GM21447 (cell line): ENCODE measurements around the gene FAM229A.

ENCODE experiments used
- ATAC-seq: cut with Tn5 transposase; IDR thresholded peaks from one replicate; pipeline ENCODE4 v1.9.1; 2021; ENCODE audit not compliant: unreplicated experiment

The FAM229A gene

DNA sequence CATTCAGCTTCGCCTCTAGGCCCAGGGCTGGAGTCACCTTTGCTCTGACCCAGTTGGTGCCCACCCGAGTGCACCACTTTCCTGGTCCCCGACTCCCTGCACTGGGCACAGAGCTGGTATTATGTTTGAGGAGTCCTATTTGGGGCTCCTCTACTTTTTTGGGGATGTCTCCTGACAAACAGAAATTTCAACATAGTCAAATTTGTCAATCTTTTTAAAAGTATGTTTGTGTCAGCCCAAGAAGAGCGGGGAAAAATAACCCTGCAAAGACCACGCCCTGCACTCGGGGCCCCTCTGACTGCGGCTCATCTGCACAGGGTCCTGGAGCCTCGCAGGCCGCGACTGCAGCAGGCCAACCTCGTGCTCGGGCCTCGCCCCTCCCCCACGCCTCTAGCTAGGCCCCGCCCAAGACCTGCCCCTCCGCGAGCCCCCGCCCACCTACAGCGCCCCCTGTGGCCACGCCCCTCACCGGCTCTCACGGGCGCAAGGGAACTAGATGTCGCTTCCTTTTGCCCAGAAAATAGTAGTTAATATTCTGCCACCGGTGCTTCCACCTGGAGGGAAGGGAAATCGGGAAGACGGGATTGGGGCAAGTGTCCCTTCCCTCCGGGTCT lies 11.4 kb downstream of the FAM229A start:
- ATAC-seq = peak; percentile 27

DNA sequence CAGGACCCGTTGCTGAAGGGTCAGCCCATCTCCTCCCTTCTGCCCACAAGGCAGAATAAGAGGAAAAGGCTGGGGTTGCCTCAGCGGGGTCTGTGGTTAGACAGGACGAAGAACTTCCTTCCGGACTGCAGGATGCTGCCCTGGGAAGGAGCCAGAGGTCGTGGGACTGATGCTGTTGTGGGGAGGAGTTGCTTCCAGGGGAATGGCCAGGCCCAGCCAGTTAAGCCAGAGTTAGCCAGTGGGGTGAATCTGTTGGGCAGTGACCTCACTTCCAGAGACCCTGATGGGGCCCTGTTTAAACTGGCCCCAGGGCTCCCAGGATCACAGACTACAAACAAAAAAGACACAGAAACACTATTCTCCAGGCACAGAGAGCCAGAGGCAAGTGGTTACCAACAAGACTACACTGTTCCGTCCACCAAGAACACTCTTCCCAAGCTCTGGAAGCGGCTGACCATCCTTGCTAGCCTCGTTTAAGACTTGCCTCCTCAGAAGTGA lies 13.0 kb downstream of the FAM229A start:
- no peak for ATAC-seq

DNA sequence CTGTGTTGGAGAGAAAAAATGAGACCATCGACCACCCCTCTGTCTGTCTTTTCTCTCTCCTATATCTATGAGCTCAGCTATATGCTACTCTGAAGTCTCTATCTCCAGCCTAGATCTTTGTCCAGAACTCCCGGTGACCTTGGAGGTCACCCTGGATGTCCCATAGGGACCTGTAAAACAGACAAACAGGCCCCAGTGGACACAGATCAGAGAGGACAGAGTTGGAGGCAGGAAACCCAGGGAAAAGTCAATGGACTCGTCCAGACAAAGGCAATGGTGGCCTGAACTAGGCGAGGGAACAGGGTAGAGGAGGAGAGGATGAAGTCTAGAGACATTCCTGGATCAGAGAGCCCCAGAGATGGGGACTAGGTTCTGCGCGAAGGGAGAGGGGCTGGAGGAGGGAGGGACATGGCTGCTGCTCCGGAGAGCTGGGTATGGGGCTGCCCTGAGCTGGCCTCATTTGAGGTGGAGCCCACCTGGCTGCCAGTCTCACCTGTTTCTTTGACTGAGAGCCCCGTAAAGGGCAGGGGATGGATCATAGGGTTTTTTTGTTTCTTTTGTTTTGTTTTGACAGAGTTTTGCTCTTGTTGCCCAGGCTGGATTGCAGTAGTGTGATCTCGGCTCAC lies 15.6 kb downstream of the FAM229A start:
- ATAC-seq = no peak

DNA sequence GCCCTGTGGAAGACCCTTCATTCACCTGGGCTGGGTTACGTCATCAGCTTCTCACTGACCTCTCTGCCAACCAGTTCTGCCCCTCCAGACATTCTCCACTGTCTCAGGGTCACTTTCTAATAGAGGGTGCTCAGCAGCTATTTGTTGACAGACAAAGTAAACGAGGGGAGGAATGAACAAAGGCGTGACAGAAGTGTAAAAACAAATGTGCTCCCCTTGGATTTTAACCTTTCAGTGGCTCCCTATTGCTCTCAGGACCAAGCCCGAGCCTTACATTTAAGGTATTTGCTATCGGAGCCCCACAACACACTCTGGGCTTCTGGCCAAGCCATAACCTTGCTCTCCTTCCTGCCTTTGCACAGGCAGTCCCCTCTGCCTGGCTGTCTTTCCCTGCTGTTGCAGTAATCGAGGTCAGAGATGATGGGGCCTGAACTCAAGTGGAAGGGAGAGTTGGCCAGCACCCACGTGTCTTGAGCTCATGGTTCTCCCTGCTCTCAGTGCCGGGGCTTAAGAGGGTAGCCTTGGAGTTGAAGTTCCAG lies 16.9 kb downstream of the FAM229A start:
- no peak for ATAC-seq

DNA sequence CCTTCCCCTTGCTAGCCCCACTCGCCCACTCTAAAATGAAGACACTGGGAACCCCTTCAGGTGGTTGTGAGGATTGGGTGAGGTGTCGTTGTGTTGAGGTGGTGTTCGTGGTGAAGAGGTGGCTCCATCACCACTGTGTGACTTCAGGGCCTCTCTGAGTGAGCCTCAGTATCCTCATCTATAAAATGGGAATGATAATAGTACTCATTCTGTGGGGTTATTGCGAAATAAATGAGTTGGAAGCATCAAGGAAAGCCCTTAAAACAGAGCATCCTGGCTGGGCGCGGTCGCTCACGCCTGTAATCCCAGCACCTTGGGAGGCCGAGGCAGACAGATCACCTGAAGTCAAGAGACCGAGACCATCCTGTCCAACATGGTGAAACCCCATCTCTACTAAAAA lies 19.6 kb downstream of the FAM229A start:
- no peak for ATAC-seq

DNA sequence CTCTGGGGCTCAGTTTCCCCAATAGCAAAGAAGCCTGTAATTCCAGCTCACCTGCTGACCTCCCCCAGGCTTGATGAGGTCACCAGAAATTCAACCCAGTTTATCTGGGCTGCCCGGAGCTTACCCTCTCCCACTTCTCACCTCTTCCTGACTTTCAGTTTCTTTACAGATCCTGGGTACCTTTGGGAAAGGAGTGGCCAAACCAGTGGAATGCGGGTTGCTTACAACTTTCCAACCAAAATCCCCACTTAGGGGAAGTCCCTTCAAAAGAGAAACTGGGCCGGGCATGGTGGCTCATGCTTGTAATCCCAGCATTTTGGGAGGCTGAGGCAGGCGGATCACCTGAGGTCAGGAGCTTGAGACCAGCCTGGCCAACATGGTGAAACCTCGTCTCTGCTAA lies 20.3 kb downstream of the FAM229A start:
- no peak for ATAC-seq

DNA sequence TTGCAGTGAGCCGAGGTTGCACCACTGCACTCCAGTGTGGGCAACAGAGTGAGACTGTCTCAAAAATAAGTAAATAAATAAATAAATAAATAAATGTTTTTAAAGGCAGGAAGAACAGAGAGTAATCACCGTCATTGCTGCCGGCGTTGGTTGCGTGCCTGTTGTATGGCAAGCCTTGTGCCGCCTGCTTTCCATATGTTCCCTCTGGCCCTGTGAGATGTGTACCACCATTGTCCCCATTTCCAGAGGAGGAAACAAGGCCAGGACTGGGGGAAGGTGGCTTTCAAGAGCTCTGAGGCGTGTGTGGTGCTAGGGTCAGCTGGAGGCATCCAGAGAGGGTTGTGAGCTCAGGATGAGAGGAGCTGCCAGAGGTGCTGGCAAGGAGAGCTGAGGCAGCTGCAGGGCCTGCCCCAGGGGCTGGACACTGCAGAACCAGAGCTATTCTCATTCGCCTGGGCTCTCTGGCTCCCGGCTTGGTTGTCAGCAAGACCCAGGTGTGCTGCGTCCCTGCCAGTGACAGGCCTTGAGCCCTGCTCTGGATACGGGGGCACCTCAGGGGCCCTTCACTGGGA lies 21.0 kb downstream of the FAM229A start:
- ATAC-seq = no peak

DNA sequence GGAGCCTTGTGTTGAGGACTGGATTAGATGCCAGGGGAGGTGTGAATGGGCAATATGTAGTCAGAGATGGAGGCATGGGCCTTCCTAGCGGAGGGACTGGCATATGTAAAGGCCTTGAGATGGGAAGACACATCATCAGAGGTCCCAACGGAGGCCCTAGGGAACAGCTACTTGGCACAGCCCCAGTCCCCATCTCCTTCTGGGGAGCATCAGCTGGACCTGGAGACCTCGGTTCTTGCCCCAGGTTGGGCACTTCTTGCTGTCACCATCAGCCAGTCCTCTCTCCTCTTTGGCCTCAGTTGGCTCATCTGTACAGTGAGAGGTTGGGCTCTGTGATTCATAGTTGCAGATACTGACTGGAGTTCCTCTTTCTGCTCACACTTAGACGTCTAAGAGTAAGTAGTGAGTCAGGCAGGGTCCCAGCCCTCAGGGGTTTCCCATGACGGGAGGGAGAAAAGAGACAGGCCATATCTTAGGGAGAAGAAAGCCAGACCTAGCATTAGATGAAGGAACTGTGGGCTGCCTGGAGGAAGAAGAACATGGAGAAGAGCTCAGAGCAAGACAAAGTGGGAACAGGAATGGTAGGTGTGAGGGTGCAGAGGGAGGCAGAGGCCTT lies 22.8 kb downstream of the FAM229A start:
- ATAC-seq = no peak

DNA sequence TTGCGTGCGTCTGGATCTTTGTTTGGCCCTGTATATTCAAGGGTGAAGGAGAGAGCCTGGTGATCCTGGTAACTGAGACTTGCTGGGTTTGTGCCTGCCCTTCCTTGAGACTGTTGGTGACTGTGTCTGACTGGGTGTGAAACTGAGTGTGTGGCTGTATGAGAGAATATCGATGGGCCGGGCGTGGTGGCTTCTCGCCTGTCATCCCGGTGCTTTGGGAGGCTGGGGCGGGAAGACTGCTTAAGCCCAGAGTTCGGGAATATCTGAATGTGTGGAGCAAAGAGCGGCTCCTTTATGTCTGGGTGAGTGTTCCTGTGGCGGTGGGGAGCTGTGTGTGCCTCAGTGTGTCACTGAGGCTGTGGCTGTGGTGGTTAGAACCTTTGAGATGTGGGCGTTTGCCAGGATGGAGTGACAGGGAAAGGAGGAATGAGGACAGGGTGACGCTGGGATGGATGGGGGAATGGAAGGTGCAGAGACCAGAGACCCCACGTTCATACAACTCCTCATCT lies 23.6 kb downstream of the FAM229A start:
- no peak for ATAC-seq

DNA sequence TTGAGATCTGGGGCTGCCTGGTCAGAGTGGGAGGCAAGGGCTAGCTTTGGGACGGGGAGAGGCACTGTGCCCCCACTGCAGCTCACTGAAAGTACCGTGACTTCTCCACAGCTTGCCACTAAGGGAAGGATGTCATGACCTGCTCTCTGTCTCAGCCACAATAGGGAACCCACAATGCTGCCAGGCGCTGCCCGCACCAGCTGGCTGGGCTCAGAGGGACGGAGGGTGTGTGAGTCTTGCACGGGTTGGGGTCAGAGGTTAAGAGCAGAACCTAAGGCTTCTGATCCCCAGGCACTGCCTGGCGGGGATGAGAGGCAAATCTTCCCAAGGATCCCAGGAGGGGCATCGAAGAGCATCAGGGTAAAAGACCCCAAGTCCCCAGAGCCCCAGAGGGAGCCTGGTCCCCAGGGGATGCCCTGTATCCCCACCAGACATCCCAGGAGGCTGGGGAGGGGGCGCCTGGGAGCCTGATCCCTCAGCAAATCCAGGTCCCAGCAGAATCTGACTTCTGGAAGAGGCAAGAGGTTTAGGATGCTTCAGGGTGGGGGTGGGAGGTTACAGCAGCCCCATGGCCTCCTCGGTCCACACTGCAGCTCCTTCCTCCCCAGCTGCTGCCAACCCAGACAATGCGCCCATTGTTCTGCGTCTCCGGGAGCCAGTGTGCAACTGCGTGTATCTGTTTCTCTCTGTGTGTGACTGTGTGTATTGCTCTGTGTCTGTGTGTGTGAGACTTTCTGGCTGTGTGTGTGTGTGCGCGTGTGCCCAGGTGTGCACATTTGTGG lies 24.2 kb downstream of the FAM229A start:
- ATAC-seq = no peak

DNA sequence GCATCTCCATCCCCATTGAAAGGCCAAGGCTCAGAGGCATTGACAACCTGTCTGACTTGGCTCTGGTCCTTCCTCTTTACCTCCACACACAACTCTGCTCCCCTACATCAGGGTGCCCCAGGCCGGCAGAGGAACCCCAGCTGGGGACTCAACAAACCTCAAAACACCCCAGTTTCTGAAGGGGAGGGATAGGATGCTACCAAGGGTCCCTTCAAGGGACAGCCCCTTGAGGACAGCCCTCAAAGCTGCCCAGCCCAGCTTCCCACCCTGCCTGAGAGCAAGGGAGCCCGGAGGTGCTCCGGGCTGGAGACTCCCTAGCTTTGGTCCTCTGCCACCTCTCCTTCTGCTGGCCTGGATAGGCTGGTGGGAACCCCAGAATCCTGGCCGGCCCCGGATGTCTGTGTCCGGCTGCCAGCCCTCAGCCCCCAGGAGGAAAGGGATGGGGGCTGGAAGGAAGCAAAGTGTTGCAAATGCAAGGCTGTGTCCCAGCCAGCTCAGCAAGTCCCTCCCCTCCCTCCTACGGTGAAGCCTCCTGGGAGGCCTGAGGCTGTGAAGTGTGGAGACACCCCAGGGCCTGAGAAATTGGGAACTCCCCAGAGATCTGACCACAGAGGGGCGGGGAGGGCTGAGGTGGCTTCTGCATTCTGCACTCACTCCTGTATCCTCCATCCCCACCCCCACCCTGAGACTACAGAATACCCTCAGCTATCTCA lies 25.2 kb downstream of the FAM229A start:
- peak; percentile 37 for ATAC-seq

DNA sequence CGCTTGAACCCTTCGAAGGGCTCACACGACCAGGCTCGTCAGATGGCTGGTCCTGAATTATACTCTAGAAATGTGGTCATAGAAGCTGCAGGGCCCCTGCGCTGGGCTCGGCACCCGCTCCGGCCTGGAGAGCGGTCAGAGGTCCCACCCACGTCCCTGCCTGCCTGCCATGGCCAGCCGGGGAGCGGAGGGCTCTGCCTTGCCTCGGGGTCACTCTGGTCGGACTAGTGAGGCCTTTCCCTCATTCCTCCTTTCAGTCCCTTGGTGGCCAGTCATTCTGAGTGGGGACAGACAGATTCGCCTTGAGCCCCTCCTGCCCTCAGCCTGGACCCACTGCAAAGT lies 25.7 kb downstream of the FAM229A start:
- no peak for ATAC-seq

DNA sequence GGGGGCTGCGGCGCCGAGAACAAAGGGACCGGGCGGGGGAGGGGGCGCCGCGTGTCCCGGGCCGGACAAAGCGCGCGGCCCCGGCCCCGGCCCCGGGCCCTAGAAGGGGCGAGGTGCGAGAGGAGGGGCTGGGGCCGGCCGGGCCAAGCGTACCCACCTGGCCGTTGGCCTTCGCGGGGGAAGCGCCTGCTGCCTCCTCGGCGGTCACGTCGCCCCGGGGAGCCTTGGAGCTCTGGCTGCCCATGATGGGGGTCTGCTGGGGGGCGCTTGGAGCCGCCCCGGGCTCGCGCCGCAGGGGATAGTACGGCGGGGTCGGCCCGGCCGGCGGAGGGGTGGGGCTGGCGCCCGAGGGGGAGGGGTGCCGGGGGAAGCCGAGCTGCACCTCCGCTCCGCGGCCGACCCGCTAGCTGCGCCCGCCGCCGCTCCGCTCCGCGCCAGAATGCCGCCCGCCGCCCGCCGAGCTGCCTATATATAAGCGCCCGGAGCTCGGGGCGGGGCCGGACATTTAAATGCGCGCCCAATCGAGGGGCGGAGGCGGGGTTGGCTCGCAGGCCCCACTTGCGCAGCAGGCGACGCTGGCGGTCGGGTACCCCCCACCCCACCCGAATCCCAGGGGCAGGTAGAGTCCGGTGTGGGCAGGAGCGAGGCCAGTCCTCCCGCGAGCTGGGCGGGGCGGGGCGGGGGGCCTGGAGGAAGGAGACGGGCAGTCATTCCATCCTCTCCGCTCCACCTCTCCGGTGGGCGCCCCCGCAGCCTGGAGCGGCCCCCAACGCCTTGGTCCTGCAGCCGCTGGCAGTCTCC lies 26.3 kb downstream of the FAM229A start, which contains the start of gene MARCKSL1:
Gene MARCKSL1, minus strand, starts transcription at position 444 of the 801 bp plus-strand sequence. Its CDS starts 200 bp downstream, at position 244.
- ATAC-seq = no peak

DNA sequence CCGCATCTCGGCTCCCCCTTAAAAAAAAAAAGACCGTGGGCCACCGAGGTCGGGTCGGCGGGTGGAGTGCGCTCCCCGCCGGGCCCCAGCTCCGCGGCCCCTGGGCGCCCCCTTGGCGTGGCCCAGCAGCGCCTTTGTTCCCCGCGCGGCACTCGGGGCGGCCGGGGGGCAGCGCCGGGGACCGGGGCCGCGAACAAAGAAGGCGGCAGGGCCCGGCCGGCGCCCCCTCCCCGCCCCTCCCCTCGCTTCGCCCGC lies 26.8 kb downstream of the FAM229A start:
- no peak for ATAC-seq

DNA sequence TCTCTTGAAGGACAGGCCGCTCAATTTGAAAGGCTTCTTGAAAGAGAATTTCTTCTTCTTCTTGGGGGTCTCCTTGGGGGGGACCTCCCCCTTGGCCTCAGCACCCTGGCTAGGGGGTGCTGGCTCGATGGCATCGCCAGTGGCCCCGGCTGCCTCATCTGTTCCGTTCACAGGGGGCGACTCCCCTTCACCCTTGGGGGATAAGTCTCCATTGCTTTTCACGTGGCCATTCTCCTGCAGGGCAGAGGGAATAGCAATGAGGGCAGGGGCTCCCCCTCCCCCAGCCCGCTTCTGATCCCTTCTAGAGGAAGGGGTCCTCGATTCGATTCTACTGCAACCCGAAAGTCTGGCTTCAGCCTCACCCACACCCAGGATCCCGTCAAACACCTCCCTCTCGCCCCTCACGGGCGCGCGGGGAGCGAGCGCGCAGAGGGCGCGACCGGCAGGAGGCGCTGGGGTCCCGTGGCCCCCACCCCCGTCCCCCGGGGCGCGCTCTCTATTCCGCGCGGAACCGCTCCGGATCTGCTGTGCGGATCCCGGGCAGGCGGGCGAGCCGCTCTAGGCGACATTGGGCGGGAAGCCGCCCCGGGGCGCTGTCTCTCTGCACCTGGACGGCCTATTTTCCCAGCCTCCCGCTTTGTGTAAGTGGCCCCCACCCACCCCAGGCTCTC lies 27.3 kb downstream of the FAM229A start:
- no peak for ATAC-seq

DNA sequence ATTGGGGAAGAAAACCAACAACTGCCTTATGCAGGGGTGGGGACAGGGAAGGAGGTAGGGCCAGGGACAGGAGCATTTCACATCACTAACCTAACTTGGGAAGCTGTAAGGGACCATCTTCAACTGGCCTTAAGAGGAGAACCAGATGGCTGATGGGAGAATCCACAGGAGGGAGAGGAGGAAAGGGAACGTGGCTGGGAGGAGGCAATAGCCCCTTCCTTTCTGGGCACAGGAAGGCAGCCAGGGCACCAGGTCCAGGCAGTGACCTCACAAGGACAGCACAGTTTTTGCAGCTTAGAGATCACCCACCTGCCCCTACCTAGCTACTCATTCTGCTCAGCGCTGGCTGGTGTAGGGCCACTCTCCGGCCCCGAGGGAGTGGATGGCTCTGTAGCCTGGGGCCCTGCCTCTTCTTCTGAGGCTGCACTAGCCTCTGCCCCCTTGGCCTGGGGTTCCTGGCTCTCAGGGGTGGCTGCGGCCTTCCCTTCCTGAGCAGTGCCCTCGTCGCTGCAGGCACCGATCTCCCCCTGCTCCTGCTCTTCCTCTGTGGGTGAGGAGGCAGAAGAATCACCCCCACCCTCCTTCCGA lies 27.9 kb downstream of the FAM229A start:
- ATAC-seq = no peak

DNA sequence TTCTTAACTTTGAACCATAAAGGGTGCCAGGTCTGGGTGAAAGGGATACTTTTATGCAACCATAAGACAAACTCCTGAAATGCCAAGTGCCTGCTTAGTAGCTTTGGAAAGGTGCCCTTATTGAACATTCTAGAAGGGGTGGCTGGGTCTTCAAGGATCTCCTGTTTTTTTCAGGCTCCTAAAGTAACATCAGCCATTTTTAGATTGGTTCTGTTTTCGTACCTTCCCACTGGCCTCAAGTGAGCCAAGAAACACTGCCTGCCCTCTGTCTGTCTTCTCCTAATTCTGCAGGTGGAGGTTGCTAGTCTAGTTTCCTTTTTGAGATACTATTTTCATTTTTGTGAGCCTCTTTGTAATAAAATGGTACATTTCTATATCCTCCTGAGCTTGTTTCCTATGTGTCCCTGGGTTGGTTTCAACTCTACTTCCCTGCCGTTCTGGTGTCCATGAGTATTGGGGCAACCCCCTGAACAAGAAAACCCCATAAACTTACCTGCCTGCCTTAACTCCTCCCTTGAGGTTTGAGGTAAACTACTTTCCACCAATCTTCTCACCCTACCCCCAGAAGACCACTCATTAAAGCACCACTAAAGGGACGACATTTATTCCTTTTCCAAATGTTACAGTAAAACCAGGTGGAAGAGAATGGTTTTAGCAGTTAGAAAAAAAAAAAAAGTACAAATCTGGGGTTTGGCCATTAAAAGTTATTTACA lies 28.9 kb downstream of the FAM229A start:
- no peak for ATAC-seq
